ENCODE data around the gene NR6A1. TPM values are rescaled to one million over a fixed set of nuclear protein-coding genes. Genes with fewer than 3 reads are reported as not detected.

NR6A1 gene
- total RNA-seq, 1 donor from 2014 or later, result 2.0 TPM

- DNase-seq, result no peak
These were observed 47.8 kb downstream of the NR6A1 start for GRCh38 chr9:124723352-124723751.

- no peak for DNase-seq
These were observed 49.8 kb downstream of the NR6A1 start for GRCh38 chr9:124721109-124721906.

- DNase-seq, result no peak
These were observed 50.5 kb downstream of the NR6A1 start for GRCh38 chr9:124720429-124721108.

GRCh38 chr9:124718928-124719327 is 52.2 kb downstream of the NR6A1 start:
- DNase-seq, result no peak

- DNase-seq, result no peak
These were observed 53.5 kb downstream of the NR6A1 start for GRCh38 chr9:124717597-124717996.

GRCh38 chr9:124716808-124717207 is 54.3 kb downstream of the NR6A1 start:
- no peak for DNase-seq

- no peak for DNase-seq
These were observed 60.3 kb downstream of the NR6A1 start for GRCh38 chr9:124710766-124711165.

GRCh38 chr9:124709292-124709690 is 61.8 kb downstream of the NR6A1 start:
- no peak for DNase-seq

- DNase-seq, result no peak
These were observed 62.3 kb downstream of the NR6A1 start for GRCh38 chr9:124708633-124709291.

GRCh38 chr9:124708074-124708473 is 63.0 kb downstream of the NR6A1 start:
- DNase-seq, result no peak

- DNase-seq, result no peak
These were observed 63.4 kb downstream of the NR6A1 start for GRCh38 chr9:124707666-124708065.

GRCh38 chr9:124706685-124707084 is 64.4 kb downstream of the NR6A1 start:
- no peak for DNase-seq

GRCh38 chr9:124699575-124699974 is 71.5 kb downstream of the NR6A1 start:
- no peak for DNase-seq

GRCh38 chr9:124698265-124698664 is 72.8 kb downstream of the NR6A1 start:
- no peak for DNase-seq

- no peak for DNase-seq
These were observed 73.5 kb downstream of the NR6A1 start for GRCh38 chr9:124697326-124698200.

- no peak for DNase-seq
These were observed 75.0 kb downstream of the NR6A1 start for GRCh38 chr9:124696101-124696500.

- DNase-seq, result no peak
These were observed 75.7 kb downstream of the NR6A1 start for GRCh38 chr9:124695280-124695890.

- no peak for DNase-seq
These were observed 76.5 kb downstream of the NR6A1 start for GRCh38 chr9:124694414-124695279.

GRCh38 chr9:124693403-124693802 is 77.7 kb downstream of the NR6A1 start:
- DNase-seq, result no peak

- no peak for DNase-seq
These were observed 82.7 kb downstream of the NR6A1 start for GRCh38 chr9:124688238-124688904.

Data from occipital lobe (tissue), 2 donors.